Measurements from ENCODE around the gene DNAJB6.

- no peak for TF ChIP-seq CTCF (IDR thresholded peaks at IDR 0.05; ENCODE audit: extremely low read depth in 1 of 2, insufficient read depth in 1 of 2, low read depth in 1 of 2, low read length in 2 of 2)
- no peak for TF ChIP-seq POLR2A (IDR thresholded peaks at IDR 0.05; ENCODE audit: low read depth, low read length)
- TF ChIP-seq EZH2 (IDR thresholded peaks at IDR 0.05; ENCODE audit: borderline replicate concordance, low read depth, low read length, severe bottlenecking) = no peak
- no peak for TF ChIP-seq POLR2AphosphoS5 (IDR thresholded peaks at IDR 0.05; ENCODE audit: insufficient read depth, low read depth, low read length)
- TF ChIP-seq JUN (IDR thresholded peaks at IDR 0.05; ENCODE audit: borderline replicate concordance, insufficient read depth, insufficient read length, low read depth) = no peak
These were observed 47.5 kb downstream of the DNAJB6 start for GRCh38 chr7:157384301-157384700.
